NCI-H2081 (cell line): ENCODE results near the gene ERI3.

Experiments
- DNase-seq, 2 experiments: peaks; one replicate each; lab custom pipeline; 2025; lab: John Stamatoyannopoulos, UW

ERI3 gene

GRCh38 chr1:44348061-44348485 lies 7.0 kb downstream of the ERI3 start:
- no peak for DNase-seq

- DNase-seq, result no peak
Observed at GRCh38 chr1:44347280-44347679, 7.8 kb downstream of the ERI3 start.

GRCh38 chr1:44346878-44347277 lies 8.2 kb downstream of the ERI3 start:
- no peak for DNase-seq

- DNase-seq, result no peak
Observed at GRCh38 chr1:44346184-44346583, 8.9 kb downstream of the ERI3 start.

DNA sequence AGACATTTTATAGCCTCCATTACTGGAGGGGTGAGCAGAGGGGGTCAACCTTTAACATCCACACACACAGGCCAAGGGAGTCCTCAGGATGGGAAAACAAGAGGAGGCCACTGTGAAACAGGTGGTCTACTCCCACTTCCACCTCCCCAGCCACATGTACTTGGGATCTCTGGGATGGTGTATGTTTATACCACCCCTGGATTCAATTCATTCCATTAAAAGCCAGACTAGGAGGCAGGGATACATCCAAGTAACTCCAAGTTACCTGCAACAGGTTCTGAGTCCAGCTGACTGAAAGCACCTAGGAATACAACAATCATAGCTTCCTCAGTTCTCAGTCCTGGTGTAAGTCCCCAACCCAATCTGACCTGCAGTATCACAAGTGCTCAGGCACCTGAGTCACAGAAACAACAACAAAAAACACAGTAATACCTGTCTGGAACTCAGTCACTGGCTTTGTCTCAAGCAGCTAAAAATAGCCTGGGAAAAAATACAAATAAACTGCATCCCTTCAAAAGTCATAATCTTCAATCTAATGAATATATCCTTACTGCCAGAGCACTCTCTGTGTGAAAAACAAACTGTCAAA lies 9.8 kb downstream of the ERI3 start:
- no peak for DNase-seq

DNA sequence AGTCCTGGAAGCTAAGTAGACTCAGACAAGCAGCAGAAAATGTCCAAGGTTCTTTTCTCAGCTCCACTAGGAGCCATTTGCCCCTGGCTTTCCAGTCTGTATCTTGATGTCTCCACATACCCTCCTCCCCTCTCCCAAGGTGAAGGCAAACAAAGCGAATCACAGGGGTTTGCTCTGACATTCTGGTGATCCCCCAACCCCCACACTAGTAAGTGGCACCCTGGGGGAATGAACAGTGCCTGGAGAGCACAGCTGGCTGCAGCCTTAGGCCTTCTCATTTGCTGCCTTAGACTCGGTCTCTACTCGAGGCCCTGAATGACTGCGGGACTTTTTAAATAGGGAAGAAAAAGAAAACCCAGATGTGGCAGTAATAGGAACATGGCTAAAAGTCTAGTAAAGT lies 15.3 kb downstream of the ERI3 start:
- DNase-seq, result no peak

DNA sequence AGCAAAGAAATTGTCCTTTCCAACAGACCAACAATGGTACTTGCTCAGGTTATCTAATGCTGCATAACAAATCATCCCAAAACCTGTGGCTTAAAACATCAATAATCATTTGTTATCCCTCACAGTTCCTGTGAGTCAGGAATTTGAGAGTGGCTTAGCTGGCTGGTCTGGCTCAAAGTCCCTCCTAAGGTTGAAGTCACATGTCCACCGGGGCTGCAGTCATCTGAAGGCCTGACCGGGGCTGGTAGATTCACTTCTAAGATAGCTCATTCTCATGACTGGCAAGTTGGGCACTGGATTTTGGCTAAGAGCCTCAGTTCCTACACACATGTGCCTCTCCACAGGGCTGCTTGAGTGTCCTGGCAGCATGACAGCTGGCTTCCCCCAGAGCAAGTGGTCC lies 16.9 kb downstream of the ERI3 start:
- no peak for DNase-seq

GRCh38 chr1:44336668-44337067 lies 18.4 kb downstream of the ERI3 start:
- no peak for DNase-seq

GRCh38 chr1:44334968-44335367 lies 20.1 kb downstream of the ERI3 start:
- DNase-seq, result no peak

- no peak for DNase-seq
Observed at GRCh38 chr1:44333376-44333775, 21.7 kb downstream of the ERI3 start.

- no peak for DNase-seq
Observed at GRCh38 chr1:44332505-44332904, 22.6 kb downstream of the ERI3 start.

GRCh38 chr1:44330935-44331334 lies 24.1 kb downstream of the ERI3 start:
- no peak for DNase-seq

- DNase-seq, result no peak
Observed at GRCh38 chr1:44328671-44329416, 26.2 kb downstream of the ERI3 start.

GRCh38 chr1:44327679-44328491 lies 27.2 kb downstream of the ERI3 start:
- peak; percentile 93 to 97 for DNase-seq

DNA sequence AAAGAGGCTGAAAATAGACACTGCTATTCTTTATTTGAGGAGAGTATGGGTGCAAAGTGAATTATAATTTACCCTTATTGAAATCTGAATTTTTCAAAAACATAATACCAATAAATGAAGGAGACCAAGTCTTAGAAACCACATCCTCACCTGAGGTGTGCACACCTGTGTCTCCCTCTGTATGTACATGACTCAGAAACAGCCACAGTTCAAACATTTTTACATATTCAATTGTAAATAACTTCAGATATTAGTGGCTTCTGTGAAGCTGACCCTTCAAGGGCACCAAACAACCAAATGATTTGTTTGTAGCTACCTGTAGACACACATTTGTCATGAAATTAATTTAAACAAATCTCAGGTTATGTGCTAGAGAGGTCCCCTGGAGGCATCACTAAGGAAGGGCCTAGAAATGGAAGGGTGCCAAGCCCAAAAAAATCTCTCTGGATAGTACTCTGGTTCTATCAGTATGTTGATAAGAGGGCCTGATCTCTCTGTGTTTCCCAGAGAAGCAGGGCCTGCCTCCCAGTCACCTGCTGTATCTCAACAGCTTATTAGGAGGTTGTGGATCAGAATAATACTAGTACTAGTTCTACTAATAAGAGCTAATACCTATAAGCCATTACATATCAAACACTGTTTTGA lies 28.1 kb downstream of the ERI3 start:
- DNase-seq, result no peak

GRCh38 chr1:44326024-44326701 lies 28.9 kb downstream of the ERI3 start:
- no peak for DNase-seq

DNA sequence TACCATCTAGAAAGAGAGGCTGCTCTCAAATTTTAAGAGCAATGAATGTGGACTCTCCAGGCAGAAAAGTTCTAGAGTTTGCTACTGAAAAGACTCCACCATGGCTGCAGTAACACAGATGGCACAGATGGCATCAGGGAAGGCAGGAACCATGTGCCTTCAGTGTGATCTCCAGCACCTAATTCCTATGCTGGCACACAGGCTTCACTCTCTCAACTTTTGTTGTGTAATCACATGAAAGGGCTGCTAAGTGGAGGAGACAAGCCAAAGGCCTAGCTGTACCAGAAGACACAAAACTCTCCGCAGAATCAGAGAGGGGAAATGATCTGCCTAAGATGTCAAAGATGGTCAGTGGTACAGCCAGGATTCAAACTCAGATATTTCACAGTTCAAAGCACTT lies 31.1 kb downstream of the ERI3 start:
- DNase-seq, result no peak

DNA sequence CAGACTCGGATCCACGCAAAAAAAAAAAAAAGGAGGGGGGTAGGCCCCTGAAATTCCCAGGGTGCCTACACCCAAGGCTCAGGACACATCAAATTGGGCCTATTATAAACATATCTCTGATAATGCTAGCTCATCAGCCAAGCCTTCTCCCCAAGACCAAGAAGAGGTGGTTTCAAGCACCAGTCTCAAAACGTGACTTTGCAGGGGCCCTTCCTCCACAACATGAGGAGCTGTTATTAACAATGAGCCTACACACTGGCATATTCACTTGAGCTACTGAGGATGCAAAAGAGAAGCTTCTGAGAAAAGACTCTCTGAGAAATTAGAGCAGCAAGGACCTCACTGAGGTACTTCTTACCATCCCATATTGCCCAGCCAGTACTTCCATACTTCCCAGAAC lies 32.7 kb downstream of the ERI3 start:
- no peak for DNase-seq

DNA sequence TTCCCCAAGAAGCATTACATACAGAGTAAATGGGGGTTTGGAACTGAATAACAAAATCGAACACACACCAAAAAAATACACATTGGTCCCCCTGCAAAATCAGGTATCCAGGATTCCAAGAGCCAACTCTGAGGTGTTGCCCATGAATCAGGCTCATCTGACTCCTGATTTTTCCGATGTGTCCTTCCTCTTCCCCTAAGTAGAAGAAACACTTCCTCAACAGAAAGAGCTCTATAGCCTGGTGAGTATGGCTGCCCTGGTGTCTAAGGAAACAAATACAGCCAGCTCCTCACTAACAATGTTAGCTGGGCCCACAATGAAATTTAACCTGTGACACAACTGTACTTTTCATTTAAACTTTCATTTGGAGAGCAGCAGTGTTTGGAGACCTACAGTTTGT lies 33.6 kb downstream of the ERI3 start:
- DNase-seq, result no peak

- peak; percentile 69 to 75 for DNase-seq
Observed at GRCh38 chr1:44318097-44319088, 36.7 kb downstream of the ERI3 start.
